ENCODE results near the gene CD300A. TPM values are rescaled to one million over a fixed set of nuclear protein-coding genes. Genes with fewer than 3 reads are reported as not detected.

Gene CD300A
- total RNA-seq, 1 donor from 2014 or later = 3.9 TPM

DNA sequence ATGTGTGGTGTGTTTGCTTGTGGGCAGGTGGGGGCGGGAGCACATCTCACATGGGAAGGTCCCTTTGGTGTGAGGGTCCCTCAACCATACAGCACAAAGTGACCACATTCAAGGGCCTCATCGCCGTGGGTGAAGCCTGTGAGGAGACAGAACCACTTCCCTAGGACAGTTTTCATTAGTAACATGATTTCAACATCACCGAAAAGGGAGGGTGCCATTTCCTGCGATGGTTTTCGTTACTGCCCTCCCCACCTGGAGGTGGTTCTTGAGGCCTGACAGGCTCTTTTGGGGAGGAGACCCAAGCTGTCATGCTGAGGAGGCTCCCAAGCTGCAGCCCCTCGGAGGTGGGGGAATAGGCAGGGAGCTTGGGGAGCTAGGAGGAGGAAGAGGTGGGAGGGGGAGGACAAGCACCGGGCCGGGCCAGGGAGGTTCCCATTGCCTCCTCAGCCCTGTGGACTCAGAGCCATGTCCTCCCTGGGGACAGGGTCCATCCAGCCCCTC lies 55.3 kb downstream of the CD300A start:
- H3K36me3 Mint-ChIP-seq (ENCODE audit: insufficient read depth) = peaks cover 2% of the 10 kb centered on the region
- peaks cover 21% of the 10 kb centered on the region for H3K27me3 Mint-ChIP-seq

DNA sequence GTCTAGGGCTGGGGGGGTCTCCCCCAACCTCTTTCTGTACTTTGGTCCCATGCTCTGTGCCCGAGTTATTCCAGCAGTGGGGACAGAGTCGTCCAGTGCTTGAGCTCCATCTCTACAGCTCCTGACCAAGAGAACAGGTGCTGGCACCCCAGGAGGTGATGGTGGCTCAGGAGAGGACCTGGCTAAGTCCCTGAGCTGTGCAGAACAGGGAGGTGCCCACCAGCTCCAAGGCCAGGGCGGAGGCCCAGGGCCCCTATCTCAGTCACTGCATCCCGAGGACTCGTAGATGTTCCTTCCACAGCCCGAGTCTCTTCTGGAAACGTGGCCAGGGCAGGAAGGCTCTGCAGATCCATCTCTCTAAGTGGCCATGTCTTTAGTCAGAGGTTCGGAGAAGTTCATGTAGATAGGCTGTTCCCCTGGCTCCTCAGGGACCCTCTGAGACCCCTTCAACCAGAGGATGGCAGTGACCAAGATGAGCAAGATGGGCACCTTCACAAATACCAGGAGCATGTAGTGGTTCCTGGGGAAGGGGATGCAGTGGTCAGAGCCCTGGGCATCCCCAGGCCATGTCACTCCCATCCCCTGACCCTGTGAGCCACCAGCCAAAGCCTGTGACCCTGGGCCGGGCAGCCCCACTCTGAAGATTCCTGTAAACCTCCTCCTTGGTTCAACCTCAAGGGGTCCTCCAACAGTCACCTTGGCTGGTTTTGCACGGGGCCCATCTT lies 56.1 kb downstream of the CD300A start:
- H3K36me3 Mint-ChIP-seq (ENCODE audit: insufficient read depth) = peaks cover 2% of the 10 kb centered on the region
- peaks cover 26% of the 10 kb centered on the region for H3K27me3 Mint-ChIP-seq
- no peak overlapping the region for H3K4me3 Mint-ChIP-seq (ENCODE audit: low read depth)
- H3K27ac Mint-ChIP-seq = no peak overlapping the region
- TF ChIP-seq, protein P1, sequence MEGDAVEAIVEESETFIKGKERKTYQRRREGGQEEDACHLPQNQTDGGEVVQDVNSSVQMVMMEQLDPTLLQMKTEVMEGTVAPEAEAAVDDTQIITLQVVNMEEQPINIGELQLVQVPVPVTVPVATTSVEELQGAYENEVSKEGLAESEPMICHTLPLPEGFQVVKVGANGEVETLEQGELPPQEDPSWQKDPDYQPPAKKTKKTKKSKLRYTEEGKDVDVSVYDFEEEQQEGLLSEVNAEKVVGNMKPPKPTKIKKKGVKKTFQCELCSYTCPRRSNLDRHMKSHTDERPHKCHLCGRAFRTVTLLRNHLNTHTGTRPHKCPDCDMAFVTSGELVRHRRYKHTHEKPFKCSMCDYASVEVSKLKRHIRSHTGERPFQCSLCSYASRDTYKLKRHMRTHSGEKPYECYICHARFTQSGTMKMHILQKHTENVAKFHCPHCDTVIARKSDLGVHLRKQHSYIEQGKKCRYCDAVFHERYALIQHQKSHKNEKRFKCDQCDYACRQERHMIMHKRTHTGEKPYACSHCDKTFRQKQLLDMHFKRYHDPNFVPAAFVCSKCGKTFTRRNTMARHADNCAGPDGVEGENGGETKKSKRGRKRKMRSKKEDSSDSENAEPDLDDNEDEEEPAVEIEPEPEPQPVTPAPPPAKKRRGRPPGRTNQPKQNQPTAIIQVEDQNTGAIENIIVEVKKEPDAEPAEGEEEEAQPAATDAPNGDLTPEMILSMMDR (IDR thresholded peaks at IDR 0.05; ENCODE audit: unreplicated experiment) = no peak
- DNase-seq (ENCODE audit: low spot score, unreplicated experiment) = no peak
- H3K4me1 Mint-ChIP-seq (ENCODE audit: low read depth) = no peaks in the 10 kb centered on the region
- H3K9me3 Mint-ChIP-seq (ENCODE audit: low read depth) = peaks cover 3% of the 10 kb centered on the region

More for the DNA sequence above, 55.3 kb downstream of the CD300A start:
- TF ChIP-seq, protein P1 (IDR thresholded peaks at IDR 0.05; ENCODE audit: unreplicated experiment) = no peak
- Mint-ChIP-seq H3K4me3 (ENCODE audit: low read depth) (no peak overlapping the region), H3K9me3 (ENCODE audit: low read depth) (peaks cover 3% of the 10 kb centered on the region), H3K27ac (no peak overlapping the region), H3K4me1 (ENCODE audit: low read depth) (no peaks in the 10 kb centered on the region)
- no peak for DNase-seq (ENCODE audit: low spot score, unreplicated experiment)

DNA sequence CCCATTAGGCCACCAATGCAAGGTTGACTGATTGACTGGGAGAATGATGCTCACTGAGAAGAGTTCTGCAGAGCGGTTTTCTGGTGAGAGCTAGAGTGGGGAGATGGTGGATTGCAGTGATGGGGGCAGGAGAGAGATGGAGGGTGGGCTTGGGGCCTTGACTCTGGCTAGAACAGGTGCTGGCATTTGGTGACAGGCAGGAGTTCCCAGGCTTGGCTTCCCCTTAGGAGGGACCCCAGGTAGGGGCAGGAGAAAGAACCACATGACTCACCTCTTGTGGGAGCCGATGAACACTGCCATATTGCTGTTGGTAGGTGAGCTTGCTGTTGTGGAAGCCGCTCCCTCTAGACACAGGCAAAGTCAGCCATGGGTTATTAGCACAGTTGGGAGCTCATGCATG lies 56.9 kb downstream of the CD300A start:
- peaks cover 2% of the 10 kb centered on the region for H3K36me3 Mint-ChIP-seq (ENCODE audit: insufficient read depth)
- H3K9me3 Mint-ChIP-seq (ENCODE audit: low read depth) = peaks cover 3% of the 10 kb centered on the region
- TF ChIP-seq, protein P1 (IDR thresholded peaks at IDR 0.05; ENCODE audit: unreplicated experiment) = no peak
- H3K27ac Mint-ChIP-seq = no peak overlapping the region
- H3K4me3 Mint-ChIP-seq (ENCODE audit: low read depth) = no peak overlapping the region
- no peaks in the 10 kb centered on the region for H3K4me1 Mint-ChIP-seq (ENCODE audit: low read depth)
- peaks cover 28% of the 10 kb centered on the region for H3K27me3 Mint-ChIP-seq
- no peak for DNase-seq (ENCODE audit: low spot score, unreplicated experiment)

DNA sequence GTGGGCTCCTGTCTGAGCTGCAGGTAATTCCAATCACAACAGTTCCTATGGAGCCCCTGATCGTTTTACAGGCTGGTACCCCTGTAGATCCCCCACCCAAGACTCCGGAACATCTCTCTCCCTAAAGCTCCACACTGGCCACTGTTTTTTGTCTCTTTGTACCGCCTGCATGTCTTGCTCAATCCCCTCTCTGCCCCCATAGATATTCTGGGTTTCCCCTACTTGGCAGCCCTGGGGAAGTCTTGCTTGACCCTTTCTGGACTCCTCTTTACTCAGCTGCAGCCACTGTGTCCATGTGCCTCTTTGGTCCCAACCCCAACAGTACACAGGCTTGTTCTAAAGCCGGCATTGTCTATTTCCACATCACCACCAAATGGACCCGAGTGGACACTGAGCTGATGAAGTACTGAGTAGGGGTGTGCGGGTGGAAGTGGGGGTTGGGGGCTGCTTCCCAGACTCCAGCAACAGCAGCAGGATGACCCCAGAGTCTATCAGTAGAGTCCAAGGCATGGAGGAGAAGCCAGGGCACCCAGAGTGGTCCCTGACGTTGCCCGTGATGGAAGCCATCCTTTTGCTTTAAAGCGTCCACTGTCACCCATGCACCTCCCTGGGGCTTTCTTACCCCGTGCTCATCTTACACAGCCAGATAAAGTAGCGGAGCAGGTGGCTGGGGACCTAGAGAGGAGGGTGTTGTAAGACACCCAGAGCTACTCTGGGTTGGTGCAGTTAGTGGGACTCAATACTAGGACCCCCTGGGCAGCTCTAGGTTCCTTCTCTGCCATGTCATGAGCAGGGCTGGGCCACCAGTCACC lies 58.4 kb downstream of the CD300A start:
- H3K9me3 Mint-ChIP-seq (ENCODE audit: low read depth) = no peaks in the 10 kb centered on the region
- peaks cover 37% of the 10 kb centered on the region for H3K27me3 Mint-ChIP-seq

DNA sequence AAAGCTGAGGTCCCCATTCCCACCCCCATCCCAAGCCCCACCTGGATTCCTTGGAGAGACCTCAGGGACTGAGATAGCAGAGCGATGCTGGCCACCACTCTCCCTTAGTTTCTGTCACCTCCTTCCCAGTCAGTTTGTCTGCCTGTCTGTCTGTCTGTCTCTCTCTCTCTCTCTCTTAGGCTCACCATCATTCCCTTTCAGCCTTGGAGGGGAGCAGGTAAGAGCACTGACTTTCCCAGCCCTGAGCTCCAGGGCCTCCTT lies 59.0 kb downstream of the CD300A start:
- Mint-ChIP-seq H3K4me3 (ENCODE audit: low read depth) (no peak overlapping the region), H3K9me3 (ENCODE audit: low read depth) (no peaks in the 10 kb centered on the region), H3K27ac (no peak overlapping the region), H3K27me3 (peaks cover 40% of the 10 kb centered on the region), H3K36me3 (ENCODE audit: insufficient read depth) (no peaks in the 10 kb centered on the region), H3K4me1 (ENCODE audit: low read depth) (no peaks in the 10 kb centered on the region)
- TF ChIP-seq, protein P1 (IDR thresholded peaks at IDR 0.05; ENCODE audit: unreplicated experiment) = no peak
- no peak for DNase-seq (ENCODE audit: low spot score, unreplicated experiment)

More for the DNA sequence above, 58.4 kb downstream of the CD300A start:
- H3K36me3 Mint-ChIP-seq (ENCODE audit: insufficient read depth) = no peaks in the 10 kb centered on the region
- H3K27ac Mint-ChIP-seq = no peak overlapping the region
- TF ChIP-seq, protein P1 (IDR thresholded peaks at IDR 0.05; ENCODE audit: unreplicated experiment) = no peak
- no peak for DNase-seq (ENCODE audit: low spot score, unreplicated experiment)
- H3K4me1 Mint-ChIP-seq (ENCODE audit: low read depth) = no peaks in the 10 kb centered on the region
- no peak overlapping the region for H3K4me3 Mint-ChIP-seq (ENCODE audit: low read depth)

Measured in progenitor cell of endocrine pancreas (in vitro differentiated cells).